PC-9 (cell line): ENCODE measurements around the gene OSTN.
"Not testable (repeated sequence)": the region's sequence is repeated elsewhere in the genome, so short reads cannot be mapped to it uniquely, and the experiment has no call there.

Experiments
- CTCF ChIP-seq: fragments of 200-600 bp; sonication (generic); conservative IDR thresholded peaks from 2 replicates; pipeline ENCODE4 v1.6.1; 2017; ENCODE audit warnings: mixed run types, antibody characterized with exemption, mild to moderate bottlenecking, moderate library complexity
- EZH2 ChIP-seq: fragments of 200-600 bp; sonication (generic); IDR thresholded peaks from 2 replicates; pipeline ENCODE4 v1.8.0; 2017; ENCODE audit warnings: antibody characterized with exemption, low read depth

DNA sequence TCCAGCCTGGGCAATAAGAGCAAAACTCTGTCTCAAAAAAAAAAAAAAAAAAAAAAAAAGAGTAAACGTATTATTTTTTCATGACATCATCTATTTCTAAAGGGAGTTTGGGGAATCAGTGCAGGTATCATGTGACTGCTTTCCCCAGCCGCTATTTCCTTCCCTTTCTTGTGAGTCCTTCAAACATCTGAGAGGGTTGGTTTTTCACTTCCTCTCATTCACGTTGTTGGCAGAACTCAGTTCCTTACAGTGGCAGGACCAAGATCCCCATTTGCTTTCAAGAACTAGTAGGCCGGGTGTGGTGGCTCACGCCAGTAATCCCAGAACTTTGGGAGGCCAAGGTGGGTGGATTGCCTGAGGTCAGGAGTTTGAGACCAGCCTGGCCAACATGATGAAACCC, 47.0 kb downstream of the OSTN start:
- TF ChIP-seq EZH2, CTCF: not testable (repeated sequence)
